SU-DHL-6 (cell line): ENCODE results near the gene MATN1.

Experiments used
- H2AFZ ChIP-seq: fragments of 200-600 bp; sonication (generic); 2 replicates; pipeline ENCODE4 v1.6.1; 2014; ENCODE audit warnings: low read depth, mild to moderate bottlenecking, moderate library complexity, mixed read lengths, antibody characterized with exemption, low read length; ENCODE audit not compliant: severe bottlenecking
- H3F3A ChIP-seq: fragments of 200-600 bp; shearing (Covaris generic); 2 replicates; pipeline ENCODE4 v1.6.0; 2016; ENCODE audit warnings: antibody characterized with exemption, mild to moderate bottlenecking; ENCODE audit not compliant: insufficient read depth
- H3K27ac ChIP-seq: fragments of 200-600 bp; sonication (generic); 2 replicates; pipeline ENCODE4 v1.5.1; 2016; ENCODE audit warnings: low read depth, mild to moderate bottlenecking, low read length, moderate library complexity, mixed read lengths
- H3K27me3 ChIP-seq: fragments of 200-600 bp; sonication (generic), shearing (Covaris generic); 2 replicates; pipeline ENCODE4 v1.6.0; 2014; ENCODE audit warnings: mild to moderate bottlenecking, low read length
- H3K36me3 ChIP-seq: fragments of 200-600 bp; sonication (generic); 2 replicates; pipeline ENCODE4 v1.6.1; 2014; ENCODE audit warnings: mild to moderate bottlenecking, low read length, mixed read lengths
- H3K4me2 ChIP-seq: fragments of 300-600, 200-600 bp; shearing (Covaris generic), sonication (generic); 2 replicates; pipeline ENCODE4 v1.6.0; 2014; ENCODE audit warnings: low read length, low read depth, mild to moderate bottlenecking; ENCODE audit not compliant: poor library complexity, severe bottlenecking
- H3K4me3 ChIP-seq: fragments of 200-600 bp; sonication (generic); 2 replicates; pipeline ENCODE4 v1.5.1; 2014; ENCODE audit warnings: antibody characterized with exemption, low read length, mild to moderate bottlenecking, mixed read lengths; ENCODE audit not compliant: insufficient read depth, poor library complexity, severe bottlenecking
- H3K79me2 ChIP-seq: fragments of 200-600 bp; sonication (generic); 2 replicates; pipeline ENCODE4 v1.6.1; 2014; ENCODE audit warnings: mild to moderate bottlenecking, low read length, moderate library complexity; ENCODE audit not compliant: insufficient read depth
- H3K9ac ChIP-seq: fragments of 200-600 bp; sonication (generic); 2 replicates; pipeline ENCODE4 v1.7.0; 2014; ENCODE audit warnings: mild to moderate bottlenecking, low read length
- H3K9me2 ChIP-seq: fragments of 200-600 bp; sonication (generic); replicated peaks from 2 replicates; pipeline ENCODE4 v1.6.1; 2014; ENCODE audit warnings: low read length; ENCODE audit not compliant: insufficient read depth
- H3K9me3 ChIP-seq: fragments of 200-600 bp; sonication (generic); 2 replicates; pipeline ENCODE4 v1.6.1; 2014; ENCODE audit warnings: low read length, mixed read lengths; ENCODE audit not compliant: insufficient read depth
- H4K20me1 ChIP-seq: fragments of 200-600 bp; sonication (generic); 2 replicates; pipeline ENCODE4 v1.6.1; 2014; ENCODE audit warnings: low read depth, mild to moderate bottlenecking, antibody characterized with exemption, low read length, moderate library complexity, mixed read lengths
- CTCF ChIP-seq: fragments of 200-600 bp; sonication (generic); IDR thresholded peaks from one replicate; pipeline ENCODE4 v1.5.1; 2017; ENCODE audit warnings: antibody characterized with exemption, mild to moderate bottlenecking, low read length, moderate library complexity; ENCODE audit not compliant: insufficient read depth, poor library complexity, severe bottlenecking
- EZH2phosphoT487 ChIP-seq: fragments of 200-600 bp; sonication (generic), shearing (Covaris generic); conservative IDR thresholded peaks from 2 replicates; pipeline ENCODE4 v1.6.1; 2018; ENCODE audit warnings: mild to moderate bottlenecking, antibody characterized with exemption, low read length, moderate library complexity, mixed read lengths

The MATN1 gene

DNA sequence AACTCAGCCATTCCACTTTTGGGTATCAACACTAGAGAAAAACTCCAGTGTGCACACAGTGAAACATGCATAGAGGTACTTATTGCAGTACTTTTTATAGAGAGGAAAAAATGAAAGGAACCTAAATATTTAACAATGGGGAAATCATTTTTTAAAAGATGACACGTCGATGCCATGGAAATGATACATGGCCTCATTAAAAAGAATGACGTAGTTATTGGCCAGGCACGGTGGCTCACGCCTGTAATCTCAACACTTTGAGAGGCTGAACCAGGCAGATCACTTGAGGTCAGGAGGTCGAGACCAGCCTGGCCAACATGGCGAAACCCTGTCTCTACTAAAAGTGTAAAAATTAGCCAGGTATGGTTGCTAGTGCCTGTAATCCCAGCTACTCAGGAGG, 42.5 kb downstream of the MATN1 start:
- no peak overlapping the region for H3K27ac ChIP-seq
- no peaks in the 10 kb centered on the region for H3K36me3 ChIP-seq
- TF ChIP-seq EZH2phosphoT487 (no peak), CTCF (no peak)
- no peak overlapping the region for H2AFZ ChIP-seq
- H4K20me1 ChIP-seq = no peaks in the 10 kb centered on the region
- H3K9ac ChIP-seq = no peak overlapping the region
- no peak overlapping the region for H3K4me2 ChIP-seq
- H3K4me3 ChIP-seq = no peak overlapping the region
- no peaks in the 10 kb centered on the region for H3K27me3 ChIP-seq
- H3K9me3 ChIP-seq = peaks cover 22% of the 10 kb centered on the region; the same call in 1 of the 2 replicates
- H3K79me2 ChIP-seq = no peaks in the 10 kb centered on the region
- no peaks in the 10 kb centered on the region for H3K9me2 ChIP-seq
- no peaks in the 10 kb centered on the region for H3F3A ChIP-seq

DNA sequence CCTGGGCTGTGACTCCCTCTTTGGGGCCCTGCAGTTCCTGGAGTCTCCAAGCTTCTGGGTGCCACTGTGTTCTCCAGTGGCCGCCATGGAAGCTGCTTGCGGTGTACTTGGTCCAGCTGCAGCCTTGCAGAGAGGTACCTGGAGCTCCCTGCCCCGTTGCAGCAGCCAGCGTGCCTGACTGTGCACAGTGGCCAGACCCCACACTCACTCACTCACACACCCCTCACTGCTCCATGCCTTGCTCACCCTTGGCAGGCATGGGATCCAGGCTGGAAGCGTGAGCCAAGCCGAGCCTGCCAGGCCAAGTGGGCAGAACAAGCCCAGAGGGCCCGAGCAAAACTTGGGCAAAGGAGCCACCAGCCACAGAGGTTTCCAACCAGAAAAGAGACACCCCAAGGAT, 43.0 kb downstream of the MATN1 start:
- Histone ChIP-seq H3K4me2 (no peak overlapping the region), H3K36me3 (no peaks in the 10 kb centered on the region), H3K9me2 (no peaks in the 10 kb centered on the region), H3F3A (no peaks in the 10 kb centered on the region), H3K79me2 (no peaks in the 10 kb centered on the region), H3K27me3 (no peaks in the 10 kb centered on the region), H2AFZ (no peak overlapping the region), H3K27ac (no peak overlapping the region), H3K9me3 (peaks cover 22% of the 10 kb centered on the region; the same call in 1 of the 2 replicates), H4K20me1 (no peaks in the 10 kb centered on the region), H3K4me3 (no peak overlapping the region), H3K9ac (no peak overlapping the region)
- TF ChIP-seq CTCF (no peak), EZH2phosphoT487 (no peak)

GRCh38 chr1:30679976-30680305, 43.4 kb downstream of the MATN1 start:
- Histone ChIP-seq H3K4me3 (no peak overlapping the region), H3K4me2 (no peak overlapping the region), H4K20me1 (no peaks in the 10 kb centered on the region), H3K9me3 (peaks cover 22% of the 10 kb centered on the region; the same call in 1 of the 2 replicates), H2AFZ (no peak overlapping the region), H3K79me2 (no peaks in the 10 kb centered on the region), H3K27ac (no peak overlapping the region), H3K9ac (no peak overlapping the region), H3K36me3 (no peaks in the 10 kb centered on the region), H3K27me3 (no peaks in the 10 kb centered on the region), H3F3A (no peaks in the 10 kb centered on the region), H3K9me2 (no peaks in the 10 kb centered on the region)
- TF ChIP-seq CTCF (no peak), EZH2phosphoT487 (no peak)
